BLaER1 (cell line): ENCODE results near the gene PRKACA.

ENCODE experiments used
- H3K27ac ChIP-seq: shearing (Covaris generic); formaldehyde crosslinking; 2 replicates; pipeline ENCODE4 v1.8.1; 2022
- H3K27me3 ChIP-seq: shearing (Covaris generic); formaldehyde crosslinking; 2 replicates; pipeline ENCODE4 v1.8.1; 2022
- H3K36me3 ChIP-seq: shearing (Covaris generic); formaldehyde crosslinking; 2 replicates; pipeline ENCODE4 v1.8.1; 2022
- H3K4me1 ChIP-seq: shearing (Covaris generic); formaldehyde crosslinking; 2 replicates; pipeline ENCODE4 v1.8.1; 2022
- H3K4me2 ChIP-seq: shearing (Covaris generic); formaldehyde crosslinking; 2 replicates; pipeline ENCODE4 v1.8.1; 2022
- H3K4me3 ChIP-seq: shearing (Covaris generic); formaldehyde crosslinking; 2 replicates; pipeline ENCODE4 v1.8.1; 2022
- H3K9ac ChIP-seq: shearing (Covaris generic); formaldehyde crosslinking; 2 replicates; pipeline ENCODE4 v1.8.1; 2022
- H3K9me3 ChIP-seq: shearing (Covaris generic); formaldehyde crosslinking; 2 replicates; pipeline ENCODE4 v1.8.1; 2022
- H4K20me1 ChIP-seq: shearing (Covaris generic); formaldehyde crosslinking; 2 replicates; pipeline ENCODE4 v1.8.1; 2022
- Cebpa-rat ChIP-seq: shearing (Covaris generic); IDR thresholded peaks from 2 replicates; pipeline ENCODE4 v1.8.1; 2022

PRKACA gene

GRCh38 chr19:14061751-14062557 is 55.6 kb downstream of the PRKACA start, which contains the start of gene PALM3:
PALM3 (minus strand) TSS chr19:14062076; CDS start chr19:14061980, 96 bp downstream.
- H3K27ac ChIP-seq: no peak within 1 kb of the TSS
- no peaks in the 10 kb centered on the region for H4K20me1 ChIP-seq
- H3K9me3 ChIP-seq: no peaks in the 10 kb centered on the region
- H3K4me1 ChIP-seq: peaks cover 18% of the 10 kb centered on the region
- no peak within 1 kb of the TSS for H3K4me3 ChIP-seq
- peaks cover 22% of the 10 kb centered on the region for H3K27me3 ChIP-seq
- H3K4me2 ChIP-seq: peak within 1 kb of the TSS; percentile 17; the same call in 1 of the 2 replicates
- H3K9ac ChIP-seq: no peak within 1 kb of the TSS
- no peaks in the 10 kb centered on the region for H3K36me3 ChIP-seq
- TF ChIP-seq Cebpa-rat: no peak

- H3K4me3 ChIP-seq: no peak overlapping the region
- no peaks in the 10 kb centered on the region for H4K20me1 ChIP-seq
- no peak for TF ChIP-seq Cebpa-rat
- H3K36me3 ChIP-seq: no peaks in the 10 kb centered on the region
- no peaks in the 10 kb centered on the region for H3K9me3 ChIP-seq
- H3K27me3 ChIP-seq: peaks cover 30% of the 10 kb centered on the region
- H3K27ac ChIP-seq: no peak overlapping the region
- H3K9ac ChIP-seq: no peak overlapping the region
- H3K4me2 ChIP-seq: 0 out of 2 replicates have a peak overlapping the region, but pooled peaks have one; percentile 17
- H3K4me1 ChIP-seq: peaks cover 18% of the 10 kb centered on the region
Observed at GRCh38 chr19:14061081-14061749, 56.3 kb downstream of the PRKACA start.

- Histone ChIP-seq H3K27me3 (peaks cover 40% of the 10 kb centered on the region), H4K20me1 (no peaks in the 10 kb centered on the region), H3K9ac (no peak overlapping the region), H3K27ac (no peak overlapping the region), H3K4me3 (no peak overlapping the region), H3K36me3 (no peaks in the 10 kb centered on the region), H3K9me3 (no peaks in the 10 kb centered on the region), H3K4me2 (peak overlapping the region; percentile 13; the same call in 1 of the 2 replicates), H3K4me1 (peaks cover 18% of the 10 kb centered on the region)
- no peak for TF ChIP-seq Cebpa-rat
Observed at GRCh38 chr19:14059652-14060155, 57.9 kb downstream of the PRKACA start.

GRCh38 chr19:14059093-14059480 is 58.5 kb downstream of the PRKACA start:
- Histone ChIP-seq H3K27me3 (peaks cover 43% of the 10 kb centered on the region), H3K27ac (no peak overlapping the region), H3K4me3 (no peak overlapping the region), H3K9ac (no peak overlapping the region), H3K9me3 (no peaks in the 10 kb centered on the region), H3K4me2 (no peak overlapping the region), H4K20me1 (no peaks in the 10 kb centered on the region), H3K36me3 (no peaks in the 10 kb centered on the region), H3K4me1 (peaks cover 18% of the 10 kb centered on the region)
- TF ChIP-seq Cebpa-rat: no peak

- Histone ChIP-seq H3K4me1 (peaks cover 18% of the 10 kb centered on the region), H3K4me2 (peak overlapping the region; percentile 66), H3K9me3 (no peaks in the 10 kb centered on the region), H3K36me3 (no peaks in the 10 kb centered on the region), H3K9ac (no peak overlapping the region), H3K27ac (no peak overlapping the region), H3K27me3 (peaks cover 43% of the 10 kb centered on the region), H4K20me1 (no peaks in the 10 kb centered on the region), H3K4me3 (peak overlapping the region; percentile 36; the same call in 1 of the 2 replicates)
- TF ChIP-seq Cebpa-rat: no peak
Observed at GRCh38 chr19:14058182-14059092, 59.1 kb downstream of the PRKACA start.

GRCh38 chr19:14056741-14057356 is 60.7 kb downstream of the PRKACA start:
- H3K4me3 ChIP-seq: no peak overlapping the region

GRCh38 chr19:14056069-14056666 is 61.4 kb downstream of the PRKACA start:
- H3K27me3 ChIP-seq: peaks cover 43% of the 10 kb centered on the region
- H3K9ac ChIP-seq: no peak overlapping the region
- H4K20me1 ChIP-seq: no peaks in the 10 kb centered on the region
- TF ChIP-seq Cebpa-rat: no peak
- H3K9me3 ChIP-seq: no peaks in the 10 kb centered on the region
- no peak overlapping the region for H3K4me2 ChIP-seq
- H3K27ac ChIP-seq: no peak overlapping the region
- H3K36me3 ChIP-seq: peaks cover 8% of the 10 kb centered on the region; the same call in 1 of the 2 replicates
- peaks cover 18% of the 10 kb centered on the region for H3K4me1 ChIP-seq
- H3K4me3 ChIP-seq: no peak overlapping the region

More at GRCh38 chr19:14056741-14057356, 60.7 kb downstream of the PRKACA start:
- Histone ChIP-seq H3K36me3 (peaks cover 4% of the 10 kb centered on the region; the same call in 1 of the 2 replicates), H3K9ac (no peak overlapping the region), H3K4me1 (peaks cover 18% of the 10 kb centered on the region), H3K4me2 (peak overlapping the region; percentile 39), H3K27ac (no peak overlapping the region), H3K27me3 (peaks cover 43% of the 10 kb centered on the region), H4K20me1 (no peaks in the 10 kb centered on the region), H3K9me3 (no peaks in the 10 kb centered on the region)
- peak; percentile 45; the same call in 1 of the 2 replicates for TF ChIP-seq Cebpa-rat

- Histone ChIP-seq H3K9me3 (no peaks in the 10 kb centered on the region), H3K4me3 (no peak overlapping the region), H3K4me1 (peaks cover 18% of the 10 kb centered on the region), H3K27me3 (peaks cover 43% of the 10 kb centered on the region), H4K20me1 (no peaks in the 10 kb centered on the region), H3K9ac (no peak overlapping the region), H3K36me3 (peaks cover 16% of the 10 kb centered on the region; the same call in 1 of the 2 replicates), H3K4me2 (no peak overlapping the region), H3K27ac (no peak overlapping the region)
- no peak for TF ChIP-seq Cebpa-rat
Observed at GRCh38 chr19:14055396-14055795, 62.2 kb downstream of the PRKACA start.
